WTC11 (cell line): ENCODE data around the gene ADARB2. TPM values are rescaled to one million over a fixed set of nuclear protein-coding genes. Genes with fewer than 3 reads are reported as not detected.

Experiments
- ATAC-seq: fragments of 200-7000 bp; cut with Tn5 transposase; 2 replicates; pipeline ENCODE4 v1.10.0; 2021; ENCODE audit warnings: mild to moderate bottlenecking, moderate library complexity
- CTCF ChIA-PET: fragments of 300-600 bp; sonication (Branson Sonifier 250); formaldehyde crosslinking; loops from one replicate; lab custom pipeline; 2021; ENCODE audit warnings: antibody characterized with exemption; lab: Charles Lee
- POLR2A ChIA-PET: fragments of 350-600 bp; sonication (Branson Sonifier 250); formaldehyde crosslinking; loops from one replicate; lab custom pipeline; 2021; ENCODE audit warnings: antibody characterized with exemption; lab: Charles Lee
- DNase-seq: peaks from one replicate; pipeline ENCODE4 v3.0.0; 2021; ENCODE audit warnings: low spot score
- H3K27ac Mint-ChIP-seq: 2 replicates; pipeline ENCODE4 v1.8.0; 2021; ENCODE audit warnings: mixed read lengths
- H3K27me3 Mint-ChIP-seq: 2 replicates; pipeline ENCODE4 v1.8.0; 2021; ENCODE audit warnings: low read depth, mild to moderate bottlenecking, moderate library complexity, mixed read lengths
- H3K36me3 Mint-ChIP-seq: 2 replicates; pipeline ENCODE4 v1.8.0; 2021; ENCODE audit warnings: mixed read lengths
- H3K4me1 Mint-ChIP-seq: 2 replicates; pipeline ENCODE4 v1.8.0; 2022; ENCODE audit warnings: mixed read lengths
- H3K4me3 Mint-ChIP-seq: 2 replicates; pipeline ENCODE4 v1.8.0; 2021; ENCODE audit warnings: mild to moderate bottlenecking, moderate library complexity, mixed read lengths
- H3K9me3 Mint-ChIP-seq: 2 replicates; pipeline ENCODE4 v1.8.0; 2021; ENCODE audit warnings: mixed read lengths
- ATF1 ChIP-seq: sonication (generic); formaldehyde crosslinking; IDR thresholded peaks from 2 replicates; pipeline ENCODE4 v1.8.1; 2023; ENCODE audit warnings: mild to moderate bottlenecking, moderate library complexity, missing genetic modification reagents
- ATF3 ChIP-seq: sonication (generic); formaldehyde crosslinking; conservative IDR thresholded peaks from 2 replicates; pipeline ENCODE4 v1.8.1; 2022; ENCODE audit warnings: mild to moderate bottlenecking, missing genetic modification reagents
- CREB1 ChIP-seq: sonication (generic); formaldehyde crosslinking; IDR thresholded peaks from 2 replicates; pipeline ENCODE4 v1.8.0; 2023; ENCODE audit warnings: mild to moderate bottlenecking, missing genetic modification reagents
- CTCF ChIP-seq: fragments of 200-600 bp; IDR thresholded peaks from 2 replicates; pipeline ENCODE4 v1.8.0; 2022; ENCODE audit warnings: antibody characterized with exemption
- EMX1 ChIP-seq: fragments of 250-450 bp; sonication (Bioruptor Pico); IDR thresholded peaks from 2 replicates; pipeline ENCODE4 v1.8.0; 2021; ENCODE audit warnings: mild to moderate bottlenecking
- FOXJ3 ChIP-seq: sonication (generic); formaldehyde crosslinking; IDR thresholded peaks from 2 replicates; pipeline ENCODE4 v1.9.0; 2021; ENCODE audit warnings: missing genetic modification reagents, mild to moderate bottlenecking, borderline replicate concordance
- HMGA2 ChIP-seq: fragments of 250-450 bp; sonication (Bioruptor Pico); IDR thresholded peaks from 2 replicates; pipeline ENCODE4 v1.4.0; 2021; ENCODE audit warnings: mild to moderate bottlenecking, moderate library complexity
- PREB ChIP-seq: sonication (generic); formaldehyde crosslinking; IDR thresholded peaks from 2 replicates; pipeline ENCODE4 v1.8.1; 2022; ENCODE audit warnings: mild to moderate bottlenecking, missing genetic modification reagents, moderate library complexity, borderline replicate concordance
- STAT6 ChIP-seq: sonication (generic); formaldehyde crosslinking; conservative IDR thresholded peaks from 2 replicates; pipeline ENCODE4 v1.8.1; 2023; ENCODE audit warnings: mild to moderate bottlenecking, low read depth, missing genetic modification reagents, moderate library complexity
- TEAD4 ChIP-seq: sonication (generic); formaldehyde crosslinking; IDR thresholded peaks from 2 replicates; pipeline ENCODE4 v1.8.0; 2022; ENCODE audit warnings: mild to moderate bottlenecking, missing genetic modification reagents
- ZBTB21 ChIP-seq: sonication (generic); formaldehyde crosslinking; IDR thresholded peaks from 2 replicates; pipeline ENCODE4 v1.8.1; 2023; ENCODE audit warnings: mild to moderate bottlenecking, missing genetic modification reagents, borderline replicate concordance
- ZBTB43 ChIP-seq: sonication (generic); formaldehyde crosslinking; IDR thresholded peaks from 2 replicates; pipeline ENCODE4 v1.8.1; 2023; ENCODE audit warnings: mild to moderate bottlenecking, missing genetic modification reagents
- ZNF232 ChIP-seq: sonication (generic); formaldehyde crosslinking; IDR thresholded peaks from 2 replicates; pipeline ENCODE4 v1.8.0; 2022; ENCODE audit warnings: mild to moderate bottlenecking, missing genetic modification reagents
- ZNF317 ChIP-seq: sonication (generic); formaldehyde crosslinking; IDR thresholded peaks from 2 replicates; pipeline ENCODE4 v1.8.1; 2023; ENCODE audit warnings: low read depth, mild to moderate bottlenecking, moderate library complexity, missing genetic modification reagents, borderline replicate concordance
- ZNF671 ChIP-seq: fragments of 250-450 bp; sonication (Bioruptor Pico); IDR thresholded peaks from 2 replicates; pipeline ENCODE4 v1.8.0; 2021; ENCODE audit warnings: mild to moderate bottlenecking
- ZSCAN18 ChIP-seq: fragments of 250-450 bp; sonication (Bioruptor Pico); IDR thresholded peaks from 2 replicates; pipeline ENCODE4 v2.1.2; 2022; ENCODE audit warnings: mild to moderate bottlenecking, moderate library complexity
- total RNA-seq: library from RNA; stranded (reverse); gene quantifications from 3 replicates; pipeline ENCODE4 v1.2.3, GENCODE V29; 2021

Gene ADARB2
- total RNA-seq, 1 experiment from 2014 or later = 3.7 TPM

- TF ChIP-seq ZBTB21 (no peak), TEAD4 (CRISPR knock-in tag) (no peak), CREB1 (CRISPR knock-in tag) (no peak)
- TF ChIP-seq, all 79 proteins: peak for 0
These were observed 367.0 kb downstream of the ADARB2 start (continued) for GRCh38 chr10:1370298-1370697.

GRCh38 chr10:1369665-1370064 is 367.7 kb downstream of the ADARB2 start:
- Mint-ChIP-seq H3K4me1 (peaks cover 19% of the 10 kb centered on the region), H3K4me3 (no peak overlapping the region), H3K27ac (no peak overlapping the region), H3K36me3 (no peaks in the 10 kb centered on the region), H3K27me3 (no peaks in the 10 kb centered on the region), H3K9me3 (no peaks in the 10 kb centered on the region)
- CTCF ChIA-PET = interaction anchor here (0.7 to 3.1 kb wide), 57 partner anchors 8 to 406 kb away, joined by 3 to 58 read pairs (median 5); partner anchors contain the start of gene ADARB2
- TF ChIP-seq ZBTB43 = no peak
- DNase-seq = no peak
- peak; percentile 9; the same call in 1 of the 2 replicates for ATAC-seq
- POLR2A ChIA-PET = no interaction called here

GRCh38 chr10:1369197-1369596 is 368.1 kb downstream of the ADARB2 start:
- POLR2A ChIA-PET = no interaction called here
- CTCF ChIA-PET = interaction anchor here (0.5 to 3.1 kb wide), 79 partner anchors 9 to 1259 kb away, joined by 3 to 58 read pairs (median 5); partner anchors contain the start of gene ADARB2
- ATAC-seq = peak; percentile 44
- Mint-ChIP-seq H3K27me3 (no peaks in the 10 kb centered on the region), H3K9me3 (no peaks in the 10 kb centered on the region)
- TF ChIP-seq FOXJ3 = no peak
- no peak for TF ChIP-seq ZSCAN18 (CRISPR knock-in tag)
- TF ChIP-seq TEAD4 (CRISPR knock-in tag) = no peak
- no peak for TF ChIP-seq PREB (CRISPR knock-in tag)
- no peak for TF ChIP-seq ATF1 (CRISPR knock-in tag)
- no peak for TF ChIP-seq ZNF671 (CRISPR knock-in tag)
- TF ChIP-seq EMX1 (CRISPR knock-in tag) = no peak
- no peak for TF ChIP-seq STAT6
- TF ChIP-seq ZNF317 (CRISPR knock-in tag) = no peak
- TF ChIP-seq HMGA2 (CRISPR knock-in tag) = no peak
- no peak for TF ChIP-seq ATF3 (CRISPR knock-in tag)
- TF ChIP-seq, all 79 proteins: peak for 0
- no peak for DNase-seq
- Mint-ChIP-seq H3K4me1 (peaks cover 19% of the 10 kb centered on the region), H3K4me3 (no peak overlapping the region), H3K27ac (no peak overlapping the region), H3K36me3 (no peaks in the 10 kb centered on the region)

- peak; percentile 65 for TF ChIP-seq CTCF
- no peak for TF ChIP-seq ZNF232 (CRISPR knock-in tag)
- TF ChIP-seq, all 79 proteins: peak for 1
- Mint-ChIP-seq H3K27me3 (no peaks in the 10 kb centered on the region), H3K4me3 (no peak overlapping the region), H3K27ac (no peak overlapping the region), H3K9me3 (no peaks in the 10 kb centered on the region), H3K4me1 (peaks cover 19% of the 10 kb centered on the region), H3K36me3 (no peaks in the 10 kb centered on the region)
- ChIA-PET POLR2A (no interaction called here), CTCF (interaction anchor here (0.5 to 3.1 kb wide), 86 partner anchors 9 to 1674 kb away, joined by 3 to 58 read pairs (median 4); partner anchors contain the start of gene ADARB2)
- peak; percentile 73 for DNase-seq
- peak; percentile 96 for ATAC-seq
These were observed 368.5 kb downstream of the ADARB2 start for GRCh38 chr10:1368842-1369171.
